HG02588 (cell line): ENCODE results near the gene OGFR.

Source experiments
- ATAC-seq: cut with Tn5 transposase; IDR thresholded peaks from one replicate; pipeline ENCODE4 v1.9.1; 2021; ENCODE audit warnings: mild to moderate bottlenecking, moderate library complexity; ENCODE audit not compliant: unreplicated experiment

OGFR gene

DNA sequence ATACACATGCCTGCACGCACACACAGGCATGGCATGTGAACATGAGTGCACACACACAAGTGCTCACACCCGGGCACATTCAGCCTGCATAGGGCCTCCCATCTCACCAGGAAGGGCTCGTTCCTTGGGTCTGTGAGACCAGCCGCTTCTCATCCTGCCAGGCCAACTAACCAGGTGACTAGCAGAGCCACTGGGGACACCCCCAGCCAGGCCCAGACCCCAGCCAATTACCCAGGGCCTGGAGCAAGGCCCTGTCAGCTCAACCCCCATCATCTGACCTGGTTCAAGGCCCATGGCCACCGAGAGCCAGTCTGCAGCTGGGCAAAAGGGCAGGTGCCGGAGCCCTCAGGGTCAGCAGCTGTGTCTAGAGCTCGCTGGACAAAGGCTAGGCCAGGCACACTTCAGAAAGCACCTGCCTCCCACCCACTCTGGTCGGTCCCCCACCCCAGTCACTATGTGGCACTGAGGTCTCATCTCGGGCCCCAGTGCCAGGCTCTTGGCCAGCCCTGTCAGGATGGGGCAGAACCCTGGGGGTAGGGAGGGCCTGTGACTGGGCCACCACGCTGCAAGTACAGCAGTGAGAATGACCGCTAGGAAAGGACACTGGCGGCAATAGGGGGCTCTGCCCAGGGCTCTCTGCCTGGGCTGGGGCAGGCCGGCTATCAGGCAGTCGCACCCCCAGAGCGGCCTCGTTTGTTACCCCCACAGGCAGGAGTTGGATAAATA is 35.1 kb upstream of the OGFR start:
- no peak for ATAC-seq

GRCh38 chr20:62770111-62770910 is 34.3 kb upstream of the OGFR start:
- ATAC-seq: no peak

DNA sequence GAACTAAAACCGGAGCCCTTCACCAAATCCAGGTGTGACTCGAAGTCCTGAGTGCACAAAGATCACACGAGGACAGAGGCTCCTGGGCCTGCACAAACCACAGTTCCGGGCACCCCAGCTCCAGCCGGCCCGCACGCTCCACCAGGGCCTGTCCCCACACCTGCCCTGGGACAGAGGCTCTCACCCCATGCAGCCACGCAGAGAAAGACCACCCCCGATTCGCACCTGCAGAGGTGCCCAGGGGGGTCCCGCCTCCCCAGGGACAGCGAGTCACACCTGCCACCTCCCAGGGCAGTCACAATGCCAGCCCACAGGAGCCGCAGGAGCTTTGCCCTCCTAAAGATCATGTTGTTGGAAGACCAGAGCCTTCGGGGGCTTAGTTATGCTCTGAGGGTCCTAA is 33.7 kb upstream of the OGFR start:
- no peak for ATAC-seq

GRCh38 chr20:62771396-62772102 is 33.1 kb upstream of the OGFR start:
- no peak for ATAC-seq

- ATAC-seq: no peak
These were observed 32.5 kb upstream of the OGFR start for GRCh38 chr20:62772103-62772611.

GRCh38 chr20:62772619-62772989 is 32.0 kb upstream of the OGFR start:
- ATAC-seq: no peak

GRCh38 chr20:62772990-62773844 is 31.4 kb upstream of the OGFR start:
- ATAC-seq: no peak

GRCh38 chr20:62773845-62774714 is 30.6 kb upstream of the OGFR start:
- ATAC-seq: no peak

- no peak for ATAC-seq
These were observed 29.9 kb upstream of the OGFR start for GRCh38 chr20:62774762-62775161.

DNA sequence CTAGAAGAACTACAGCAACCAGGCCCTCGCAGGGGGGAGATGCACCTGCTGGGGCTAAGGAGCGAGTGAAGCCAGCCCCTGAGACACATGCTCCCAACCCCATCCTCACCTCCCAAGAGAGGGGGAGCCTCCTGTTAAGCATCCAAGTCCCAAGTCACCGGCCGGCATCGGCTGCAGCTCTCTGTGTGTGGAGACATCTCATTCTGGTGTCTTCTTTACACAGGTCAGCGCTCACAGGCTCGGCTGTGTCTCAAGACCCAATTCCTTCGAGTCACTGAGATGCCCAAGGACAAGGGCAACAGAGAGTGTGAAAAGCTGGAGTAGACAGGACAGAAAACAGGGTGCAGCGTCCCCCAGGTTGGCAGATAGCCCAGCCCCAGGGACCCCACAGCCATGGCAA is 29.4 kb upstream of the OGFR start:
- ATAC-seq: no peak

DNA sequence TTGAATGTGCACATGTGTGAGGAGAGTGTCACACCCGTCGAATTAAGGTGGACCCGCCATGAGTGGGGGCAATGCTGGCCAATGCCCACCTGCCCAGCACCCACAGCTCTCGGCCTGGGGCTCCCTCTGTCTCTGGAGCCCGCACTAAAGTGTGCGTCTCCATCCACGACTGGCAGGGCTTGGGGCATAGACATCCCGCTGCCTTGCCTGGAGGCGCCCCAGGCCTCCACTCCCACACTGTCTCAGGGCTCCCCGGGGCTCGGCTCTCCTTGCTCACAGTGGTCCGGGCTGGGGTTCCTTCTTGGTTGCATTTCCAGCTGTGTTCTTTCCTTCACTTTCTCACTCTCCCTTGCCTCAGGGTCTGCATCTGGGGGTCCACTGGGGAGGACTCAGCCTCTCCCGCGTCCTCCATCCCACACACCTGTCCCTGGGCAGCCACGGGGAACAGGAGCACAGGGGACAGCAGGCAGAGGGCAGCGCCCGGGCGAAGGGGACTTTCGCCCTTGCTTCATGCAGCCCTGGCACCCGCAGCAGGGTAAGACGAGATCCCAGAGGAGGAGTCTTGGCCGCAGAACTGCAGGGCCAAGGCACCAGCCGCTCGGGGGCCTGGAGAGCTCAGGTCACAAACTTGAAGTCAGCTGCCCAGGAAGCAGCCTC is 28.5 kb upstream of the OGFR start:
- no peak for ATAC-seq

GRCh38 chr20:62776692-62777527 is 27.7 kb upstream of the OGFR start:
- ATAC-seq: no peak

DNA sequence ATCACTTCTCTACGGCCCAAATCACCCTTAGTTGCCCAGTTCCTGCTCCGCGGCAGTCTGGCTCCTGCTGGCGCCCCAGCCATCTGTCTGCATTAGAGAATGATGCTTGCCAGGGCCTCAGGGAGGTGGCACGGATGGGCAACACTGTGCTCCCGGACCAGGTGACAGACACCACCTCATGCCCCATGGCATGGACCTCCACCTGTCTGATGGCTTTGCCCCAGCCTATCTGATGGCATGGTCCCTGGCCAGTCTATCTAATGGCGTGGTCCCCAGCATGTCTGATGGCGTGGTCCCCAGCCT is 27.2 kb upstream of the OGFR start:
- no peak for ATAC-seq

DNA sequence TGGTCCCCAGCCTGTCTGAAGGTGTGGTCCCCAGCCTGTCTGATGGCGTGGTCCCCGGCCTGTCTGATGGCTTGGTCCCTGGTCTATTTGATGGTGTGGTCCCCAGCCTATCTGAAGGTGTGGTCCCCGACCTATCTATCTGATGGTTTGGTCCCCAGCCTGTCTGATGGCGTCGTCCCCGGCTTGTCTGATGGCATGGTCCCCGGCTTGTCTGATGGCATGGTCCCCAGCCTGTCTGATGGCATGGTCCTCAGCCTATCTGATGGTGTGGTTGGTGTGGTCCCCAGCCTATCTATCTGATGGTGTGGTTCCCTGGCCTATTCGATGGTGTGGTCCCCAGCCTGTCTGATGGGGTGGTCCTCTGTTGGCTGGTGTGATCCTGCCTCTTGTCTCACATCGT is 26.6 kb upstream of the OGFR start:
- no peak for ATAC-seq

DNA sequence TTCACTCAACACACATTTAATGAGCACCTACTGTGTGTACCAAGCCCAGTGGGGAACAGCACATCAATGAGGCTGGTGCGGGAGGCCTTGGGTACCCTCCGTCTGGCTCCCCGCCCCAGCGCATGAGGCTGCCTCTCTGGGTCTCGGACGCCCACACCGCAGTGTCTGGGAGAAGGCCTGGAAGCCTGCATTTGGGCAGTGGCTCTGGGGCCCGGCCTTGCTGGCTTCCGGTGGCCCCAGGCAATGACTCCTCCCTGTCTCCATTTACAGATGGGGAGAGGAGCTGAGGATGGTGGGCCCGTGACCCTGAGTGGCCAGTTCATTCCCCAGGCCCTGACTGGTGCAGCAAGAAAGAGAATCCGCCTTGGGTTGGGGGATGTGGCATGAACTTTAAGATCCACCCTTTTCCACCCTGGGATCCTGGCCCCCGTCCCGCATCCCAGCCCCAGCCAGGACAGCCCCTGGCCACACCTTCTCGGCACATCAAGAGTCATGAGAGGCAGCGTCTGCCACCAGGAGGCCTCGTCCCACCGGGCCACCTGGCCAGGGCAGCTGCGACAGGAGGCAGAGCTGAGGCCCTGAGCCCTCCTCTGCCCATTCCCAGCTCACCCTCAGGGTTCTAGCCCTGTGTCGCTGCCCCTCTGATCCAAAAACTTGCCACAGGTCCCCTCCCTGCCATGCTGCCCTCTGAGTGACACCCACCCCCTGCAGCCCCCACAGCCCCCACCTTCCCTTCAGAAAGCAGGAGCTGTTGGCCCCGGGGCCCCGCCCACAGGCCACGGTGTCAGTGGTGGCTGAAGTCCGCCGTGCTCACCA is 25.8 kb upstream of the OGFR start:
- no peak for ATAC-seq

- ATAC-seq: no peak
These were observed 25.3 kb upstream of the OGFR start for GRCh38 chr20:62779417-62779685.

GRCh38 chr20:62780204-62780603 is 24.4 kb upstream of the OGFR start:
- no peak for ATAC-seq

DNA sequence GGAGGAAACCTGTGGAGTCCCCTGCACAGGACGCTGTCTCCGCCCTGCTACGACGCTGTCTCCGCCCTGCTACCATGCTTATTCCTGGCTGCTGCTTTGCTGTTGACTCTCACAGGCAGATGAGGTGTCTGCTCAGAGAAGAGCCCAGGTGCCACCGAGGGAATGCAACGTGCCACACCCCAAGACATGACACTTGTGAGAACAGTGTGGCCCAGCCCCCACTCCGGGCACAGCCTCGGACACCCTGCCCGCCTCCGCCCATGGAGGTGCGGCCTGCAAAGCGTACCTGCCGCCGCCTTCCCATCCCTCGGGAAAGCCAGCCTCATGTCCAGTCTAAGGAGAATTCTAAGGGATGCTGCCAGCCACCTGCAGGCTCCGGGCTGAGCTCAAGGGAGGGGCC is 23.9 kb upstream of the OGFR start:
- ATAC-seq: no peak
